GM12873 (cell line): ENCODE data around the gene PCNT.

Experiments
- CTCF ChIP-seq: IDR thresholded peaks from 2 replicates; pipeline ENCODE4 v1.5.1; 2012; ENCODE audit warnings: low read depth, mild to moderate bottlenecking, moderate library complexity, low read length, control low read depth; ENCODE audit not compliant: insufficient read depth; ENCODE audit errors: missing control alignments

Gene PCNT

GRCh38 chr21:46435786-46436227, 111.9 kb downstream of the PCNT start:
- TF ChIP-seq CTCF, result no peak

- TF ChIP-seq CTCF, result no peak
Measured at GRCh38 chr21:46436621-46437020, 112.7 kb downstream of the PCNT start.

GRCh38 chr21:46437096-46437498, 113.1 kb downstream of the PCNT start:
- TF ChIP-seq CTCF, result no peak

- TF ChIP-seq CTCF, result no peak
Measured at GRCh38 chr21:46437511-46437910, 113.6 kb downstream of the PCNT start.

GRCh38 chr21:46438241-46438640, 114.3 kb downstream of the PCNT start:
- no peak for TF ChIP-seq CTCF

- no peak for TF ChIP-seq CTCF
Measured at GRCh38 chr21:46439906-46440305, 116.0 kb downstream of the PCNT start.

- TF ChIP-seq CTCF, result no peak
Measured at GRCh38 chr21:46441331-46441730, 117.4 kb downstream of the PCNT start.
